H7 (cell line): ENCODE measurements around the gene RAB9A. TPM values are rescaled to one million over a fixed set of nuclear protein-coding genes. Genes with fewer than 3 reads are reported as not detected.
"Not testable (repeated sequence)": the region's sequence is repeated elsewhere in the genome, so short reads cannot be mapped to it uniquely, and the experiment has no call there.

Experiments
- DNase-seq: peaks from one replicate; pipeline ENCODE4 v3.0.0; 2012
- H3K27me3 ChIP-seq: 2 replicates; pipeline ENCODE4 v1.6.0; 2011; ENCODE audit warnings: mild to moderate bottlenecking, low read length; ENCODE audit not compliant: control insufficient read depth, insufficient read depth
- H3K36me3 ChIP-seq: replicated peaks from 2 replicates; pipeline ENCODE4 v1.5.1; 2011; ENCODE audit warnings: low read length; ENCODE audit not compliant: control insufficient read depth, insufficient read depth
- H3K4me3 ChIP-seq: 2 replicates; pipeline ENCODE4 v1.5.1; 2011; ENCODE audit warnings: low read depth, mild to moderate bottlenecking, control low read depth, low read length, moderate library complexity; ENCODE audit not compliant: insufficient read depth
- total RNA-seq: library from RNA; depleted of rRNA; stranded (reverse); fragments of >200 nt; shearing (Covaris generic); gene quantifications from 2 replicates; pipeline ENCODE4 v1.2.3, GENCODE V29; 2014; rRNA removed

The RAB9A gene
- 74.6 and 82.6 TPM in 2 replicates for total RNA-seq

DNA sequence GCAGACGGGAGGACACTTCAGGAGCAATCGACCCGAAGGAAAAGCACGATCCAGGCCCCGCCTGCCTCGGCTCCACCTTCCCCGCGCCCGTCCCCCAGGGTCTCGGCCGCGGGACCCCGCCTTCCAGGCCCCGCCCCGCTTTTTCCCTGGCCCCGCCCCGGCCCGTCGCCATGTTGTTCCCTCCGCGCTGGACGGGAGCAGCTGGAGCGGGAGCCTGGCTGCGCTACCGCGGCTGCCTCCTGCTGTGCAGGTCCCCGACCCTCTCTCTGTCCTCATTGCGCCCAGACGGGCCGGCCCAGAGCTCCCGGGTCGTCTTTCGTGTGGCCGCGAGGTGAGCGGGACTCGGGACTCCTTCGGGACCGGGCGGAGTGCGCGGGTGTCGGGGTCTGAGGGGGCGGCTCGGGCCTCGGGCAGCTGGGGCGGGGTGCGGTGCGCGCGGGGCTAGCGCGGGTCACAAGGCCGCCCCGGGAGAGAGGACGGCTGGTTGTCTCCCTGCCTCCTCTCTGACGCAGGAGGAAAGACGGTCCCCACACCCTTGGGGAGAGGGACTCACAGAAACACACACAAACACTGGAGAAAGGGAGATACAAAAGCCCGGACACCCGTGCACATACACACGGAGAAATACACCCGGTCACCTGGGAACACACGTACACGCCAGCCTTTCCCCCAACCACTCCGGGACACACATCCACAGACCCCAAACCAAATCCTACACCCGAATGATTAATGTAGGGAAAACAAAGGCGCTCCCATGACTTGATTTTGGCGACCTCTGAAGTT is at the start of gene RAB9A:
RAB9A (plus strand) TSS at position 171 of the 783 bp plus-strand sequence. CDS start 19,619 bp downstream, outside the sequence.
- Histone ChIP-seq H3K4me3 (peak within 1 kb of the TSS; percentile 71), H3K36me3 (no peaks in the 10 kb centered on the region), H3K27me3 (peaks cover 2% of the 10 kb centered on the region; the same call in 1 of the 2 replicates)
- peak; percentile 98 for DNase-seq

DNA sequence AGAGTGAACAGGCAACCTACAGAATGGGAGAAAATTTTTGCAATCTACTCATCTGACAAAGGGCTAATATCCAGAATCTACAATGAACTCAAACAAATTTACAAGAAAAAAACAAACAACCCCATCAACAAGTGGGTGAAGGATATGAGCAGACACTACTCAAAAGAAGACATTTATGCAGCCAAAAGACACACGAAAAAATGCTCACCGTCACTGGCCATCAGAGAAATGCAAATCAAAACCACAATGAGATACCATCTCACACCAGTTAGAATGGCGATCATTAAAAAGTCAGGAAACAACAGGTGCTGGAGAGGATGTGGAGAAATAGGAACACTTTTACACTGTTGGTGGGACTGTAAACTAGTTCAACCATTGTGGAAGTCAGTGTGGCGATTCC is 47.2 kb upstream of the RAB9A start:
- not testable (repeated sequence) for DNase-seq, H3K36me3 ChIP-seq, H3K27me3 ChIP-seq, H3K4me3 ChIP-seq

GRCh38 chrX:13645464-13646153 is 43.3 kb upstream of the RAB9A start:
- no peaks in the 10 kb centered on the region for H3K36me3 ChIP-seq
- no peaks in the 10 kb centered on the region for H3K27me3 ChIP-seq
- H3K4me3 ChIP-seq = no peak overlapping the region
- no peak for DNase-seq

- H3K36me3 ChIP-seq = no peaks in the 10 kb centered on the region
- no peak overlapping the region for H3K4me3 ChIP-seq
- no peaks in the 10 kb centered on the region for H3K27me3 ChIP-seq
- DNase-seq = peak; percentile 70
These were observed 42.8 kb upstream of the RAB9A start for GRCh38 chrX:13646154-13646549.

- H3K27me3 ChIP-seq = no peaks in the 10 kb centered on the region
- DNase-seq = no peak
- H3K4me3 ChIP-seq = no peak overlapping the region
- no peaks in the 10 kb centered on the region for H3K36me3 ChIP-seq
These were observed 41.2 kb upstream of the RAB9A start for GRCh38 chrX:13647709-13648212.

DNA sequence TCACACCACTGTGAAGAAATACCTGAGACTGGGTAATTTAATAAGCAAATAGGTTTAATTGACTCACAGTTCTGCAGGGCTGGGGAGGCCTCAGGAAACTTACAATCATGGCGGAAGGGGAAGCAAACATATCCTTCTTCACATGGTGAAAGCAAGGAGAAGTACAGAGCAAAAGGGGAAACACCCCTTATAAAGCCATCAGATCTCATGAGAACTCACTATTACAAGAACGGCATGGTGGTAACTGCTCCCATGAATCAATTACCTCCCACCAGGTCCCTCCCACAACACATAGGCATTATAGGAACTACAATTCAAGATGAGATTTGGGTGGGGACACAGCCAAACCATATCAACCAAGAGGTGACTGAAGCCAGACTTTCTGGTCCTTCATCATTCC is 40.6 kb upstream of the RAB9A start:
- not testable (repeated sequence) for DNase-seq, H3K27me3 ChIP-seq, H3K4me3 ChIP-seq, H3K36me3 ChIP-seq

- H3K4me3 ChIP-seq = no peak overlapping the region
- no peaks in the 10 kb centered on the region for H3K27me3 ChIP-seq
- no peak for DNase-seq
- no peaks in the 10 kb centered on the region for H3K36me3 ChIP-seq
These were observed 39.1 kb upstream of the RAB9A start for GRCh38 chrX:13649838-13650237.

GRCh38 chrX:13650318-13650717 is 38.6 kb upstream of the RAB9A start:
- Histone ChIP-seq H3K4me3 (no peak overlapping the region), H3K27me3 (no peaks in the 10 kb centered on the region), H3K36me3 (no peaks in the 10 kb centered on the region)
- no peak for DNase-seq

GRCh38 chrX:13651150-13651549 is 37.8 kb upstream of the RAB9A start:
- no peaks in the 10 kb centered on the region for H3K36me3 ChIP-seq
- no peak for DNase-seq

GRCh38 chrX:13652287-13652793 is 36.6 kb upstream of the RAB9A start:
- no peaks in the 10 kb centered on the region for H3K27me3 ChIP-seq
- H3K36me3 ChIP-seq = no peaks in the 10 kb centered on the region
- DNase-seq = no peak
- H3K4me3 ChIP-seq = peak overlapping the region; percentile 70

More at GRCh38 chrX:13651150-13651549, 37.8 kb upstream of the RAB9A start:
- Histone ChIP-seq H3K4me3 (no peak overlapping the region), H3K27me3 (no peaks in the 10 kb centered on the region)

DNA sequence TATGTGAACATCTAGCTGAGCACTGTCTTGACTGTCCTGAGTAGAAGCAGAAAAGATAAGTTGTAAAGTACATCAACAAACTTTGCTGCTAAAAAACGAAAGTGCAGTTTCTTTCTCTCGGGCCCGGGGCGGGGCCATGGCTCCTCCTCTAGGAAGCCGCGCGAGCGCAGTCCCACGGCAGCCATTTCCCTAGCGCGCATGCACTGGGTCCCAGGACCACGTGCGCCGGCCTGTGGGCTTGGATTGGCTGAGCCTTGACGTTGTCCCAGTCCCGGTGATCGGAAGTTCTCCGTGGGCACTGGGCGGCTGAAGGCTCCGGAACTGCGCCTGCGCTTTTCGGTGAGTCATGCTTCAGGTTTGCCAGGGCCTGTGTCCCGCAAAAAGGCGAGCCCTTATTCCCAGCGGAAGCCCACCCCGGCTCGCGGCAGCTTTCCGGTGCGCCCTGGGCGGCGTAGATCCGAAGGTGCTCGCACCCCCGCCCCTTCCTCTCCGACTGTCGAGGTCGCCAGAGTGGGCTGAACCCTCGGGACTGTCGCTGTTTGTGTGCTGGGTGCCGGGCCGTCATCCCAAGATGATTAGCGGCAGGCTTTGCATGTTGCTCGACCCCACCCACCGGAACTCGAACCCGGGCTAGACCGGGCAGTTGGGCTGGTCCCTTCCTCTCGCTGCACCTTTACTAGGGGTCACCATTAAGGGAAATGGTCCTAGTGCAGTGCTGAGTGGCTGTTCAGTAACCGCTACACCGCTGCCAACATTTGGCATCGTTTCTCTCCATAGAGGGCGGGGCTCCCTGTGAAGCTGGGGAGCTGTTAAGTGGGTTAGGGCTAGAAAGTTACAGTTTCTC is 35.9 kb upstream of the RAB9A start, which contains the start of gene TCEANC:
TCEANC (plus strand) TSS at position 292 of the 844 bp plus-strand sequence. CDS start 9,368 bp downstream, outside the sequence.
- DNase-seq = peak; percentile 89
- H3K4me3 ChIP-seq = peak within 1 kb of the TSS; percentile 70
- no peaks in the 10 kb centered on the region for H3K27me3 ChIP-seq
- no peaks in the 10 kb centered on the region for H3K36me3 ChIP-seq

- H3K36me3 ChIP-seq = no peaks in the 10 kb centered on the region
- H3K4me3 ChIP-seq = no peak overlapping the region; the same call in 1 of the 2 replicates
- no peaks in the 10 kb centered on the region for H3K27me3 ChIP-seq
- DNase-seq = no peak
These were observed 34.8 kb upstream of the RAB9A start for GRCh38 chrX:13654116-13654515.

DNA sequence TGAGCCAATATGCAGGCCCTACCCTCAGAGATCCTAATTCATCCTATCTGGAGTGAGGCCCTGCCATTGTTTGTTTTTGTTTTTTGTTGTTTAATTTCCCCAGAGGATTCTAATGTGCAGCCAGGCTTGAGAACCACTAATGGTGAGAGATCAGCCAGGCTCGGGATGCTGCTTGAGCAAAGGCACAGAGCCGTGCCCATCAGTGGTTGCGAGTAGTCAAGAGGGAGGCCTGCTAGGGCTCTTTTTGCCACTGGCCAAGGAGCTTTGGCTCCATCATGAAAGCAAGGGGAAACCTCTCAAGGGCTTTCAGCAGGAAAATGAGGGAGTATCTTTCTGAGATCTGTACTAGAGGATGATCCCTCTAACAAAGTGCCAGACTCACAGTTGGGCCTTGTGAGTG is 33.3 kb upstream of the RAB9A start:
- Histone ChIP-seq H3K27me3 (no peaks in the 10 kb centered on the region), H3K4me3 (no peak overlapping the region), H3K36me3 (no peaks in the 10 kb centered on the region)
- no peak for DNase-seq

DNA sequence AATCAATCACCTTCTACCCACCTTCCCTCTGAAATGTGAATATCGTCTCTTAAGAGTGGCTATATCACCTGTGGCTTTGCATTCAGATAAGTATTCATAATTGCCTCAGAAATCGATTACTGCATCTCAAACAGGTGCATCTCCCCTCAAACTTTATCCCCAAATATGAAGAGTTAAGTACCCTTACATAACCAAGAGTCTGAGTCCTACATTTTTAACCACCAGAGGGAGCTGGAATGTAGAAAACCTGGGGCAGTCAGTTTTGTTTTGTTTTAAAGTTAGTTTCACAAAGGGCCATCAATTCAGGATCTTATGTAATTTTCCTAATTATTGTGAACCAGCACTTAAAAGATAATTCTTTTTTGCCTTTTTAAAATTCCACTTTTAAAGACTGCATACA is 30.3 kb upstream of the RAB9A start:
- Histone ChIP-seq H3K4me3 (no peak overlapping the region), H3K36me3 (peaks cover 3% of the 10 kb centered on the region; the same call in 1 of the 2 replicates), H3K27me3 (no peaks in the 10 kb centered on the region)
- DNase-seq = peak; percentile 53
